ENCODE measurements around the gene ACTL10. TPM values are rescaled to one million over a fixed set of nuclear protein-coding genes. Genes with fewer than 3 reads are reported as not detected.

The ACTL10 gene
- total and polyA plus RNA-seq, 2 of the 4 experiments (the other 2 are of a cell fraction): 0.18 to 0.43 TPM

- no peak overlapping the region for H3K9ac ChIP-seq (ENCODE audit: low read depth, low read length)
- dilution Hi-C loops (cut with HindIII; ENCODE audit: low sequenced_read_pairs, unreplicated experiment) (no loop called here), intact Hi-C loops (cut with micrococcal nuclease) (no loop called here), in situ Hi-C loops (cut with MboI; ENCODE audit: low sequenced_read_pairs) (no loop called here)
- 0 out of 2 replicates have a peak, but pooled peaks cover 8% of the 10 kb centered on the region for H3K9me1 ChIP-seq (ENCODE audit: insufficient read depth, low read length)
- H4K5ac ChIP-seq (ENCODE audit: low read depth, low read length): no peak overlapping the region
- H3K56ac ChIP-seq (ENCODE audit: extremely low read depth, insufficient read depth, low read length): no peak overlapping the region
- ATAC-seq (ENCODE audit: low read depth) (peak; percentile 48; the same call in 1 of the 2 replicates), DNase-seq (no peak)
- WGBS, 2 experiments (ENCODE audit: extremely low coverage in 2 of 2, insufficient read length in 1 of 2): no CpG with 5 or more reads among the region's 2 CpGs
- no peak overlapping the region for H3K18ac ChIP-seq (ENCODE audit: low read depth, low read length)
- no peak overlapping the region for H2BK120ac ChIP-seq (ENCODE audit: low read depth, low read length)
- no peak overlapping the region for H2AK5ac ChIP-seq (ENCODE audit: low read depth, low read length)
- POLR2A ChIA-PET (ENCODE audit: unreplicated experiment): interaction anchor here (0.8 kb wide), 1 partner anchor 192 kb away, joined by 3 read pairs; no protein-coding TSS in a partner anchor
- no peak overlapping the region for H2BK15ac ChIP-seq (ENCODE audit: low read depth, low read length)
- CTCF ChIA-PET: interaction anchor here (1.0 kb wide), 1 partner anchor 14 kb away, joined by 3 read pairs; no protein-coding TSS in a partner anchor
- TF ChIP-seq RAD21 (IDR thresholded peaks at IDR 0.05; ENCODE audit: low read length): no peak
- no peak for TF ChIP-seq MAFK (IDR thresholded peaks at IDR 0.05; ENCODE audit: low read depth, low read length)
- no peak for TF ChIP-seq NFE2L2 (IDR thresholded peaks at IDR 0.05; ENCODE audit: low read depth, low read length)
- TF ChIP-seq POLR2A (IDR thresholded peaks at IDR 0.05; ENCODE audit: low read depth, low read length): no peak
- TF ChIP-seq SMC3 (IDR thresholded peaks at IDR 0.05; ENCODE audit: low read depth, low read length): no peak
- TF ChIP-seq ELK1 (IDR thresholded peaks at IDR 0.05; ENCODE audit: borderline replicate concordance, low read depth, low read length): no peak
- TF ChIP-seq CEBPB (IDR thresholded peaks at IDR 0.05; ENCODE audit: low read depth, low read length): no peak
- TF ChIP-seq CTCF (conservative IDR thresholded peaks at IDR 0.05; ENCODE audit: low read depth, low read length): no peak
- no peak for TF ChIP-seq MAZ (IDR thresholded peaks at IDR 0.05; ENCODE audit: borderline replicate concordance, low read depth, low read length)
- TF ChIP-seq RFX5 (IDR thresholded peaks at IDR 0.05; ENCODE audit: low read depth, low read length): no peak
- TF ChIP-seq CHD1 (IDR thresholded peaks at IDR 0.05; ENCODE audit: low read depth, low read length): no peak
- TF ChIP-seq RCOR1 (IDR thresholded peaks at IDR 0.05; ENCODE audit: insufficient replicate concordance, low read length): no peak
- no peak for TF ChIP-seq BHLHE40 (IDR thresholded peaks at IDR 0.05; ENCODE audit: low read depth, low read length)
- TF ChIP-seq MXI1 (IDR thresholded peaks at IDR 0.05; ENCODE audit: borderline replicate concordance, low read depth, low read length): no peak
- no peak for TF ChIP-seq FOS (IDR thresholded peaks at IDR 0.05; ENCODE audit: low read depth, low read length)
- TF ChIP-seq USF2 (IDR thresholded peaks at IDR 0.05; ENCODE audit: low read depth, low read length): no peak
- H2AK9ac ChIP-seq (replicated peaks; ENCODE audit: low read depth, low read length, poor library complexity): no peak overlapping the region
- no peak overlapping the region for H3K4me2 ChIP-seq (ENCODE audit: low read depth, low read length)
- no peak overlapping the region for H3K27ac ChIP-seq (ENCODE audit: insufficient read depth, low read length)
- peaks cover 8% of the 10 kb centered on the region; the same call in 1 of the 2 replicates for H3K36me3 ChIP-seq (ENCODE audit: control insufficient read depth, insufficient read depth, low read length)
- no peak overlapping the region for H3K23ac ChIP-seq (ENCODE audit: low read depth, low read length)
- no peaks in the 10 kb centered on the region for H3K4me1 ChIP-seq (ENCODE audit: control insufficient read depth, insufficient read depth, low read length)
- no peak overlapping the region for H4K8ac ChIP-seq (ENCODE audit: low read depth in 2 of 2, low read length in 2 of 2)
- no peak overlapping the region for H3K4me3 ChIP-seq (ENCODE audit: insufficient read depth, low read depth, low read length)
- no peaks in the 10 kb centered on the region for H3K27me3 ChIP-seq (ENCODE audit: control insufficient read depth, insufficient read depth, low read length)
- H2BK5ac ChIP-seq (ENCODE audit: low read depth, low read length, poor library complexity, severe bottlenecking): no peak overlapping the region
- 0 out of 4 replicates have a peak, but pooled peaks cover 0 to 2% of the 10 kb centered on the region in 2 experiments for H3K79me1 ChIP-seq (ENCODE audit: low read depth in 1 of 2, low read length in 2 of 2)
- H3K9me3 ChIP-seq (ENCODE audit: control insufficient read depth, insufficient read depth, low read length): no peaks in the 10 kb centered on the region
- H4K20me1 ChIP-seq (ENCODE audit: insufficient read depth, low read length): no peaks in the 10 kb centered on the region
- BruUV-seq (replicated peaks): no TSS peak
- H3K14ac ChIP-seq (replicated peaks; ENCODE audit: low read depth, low read length): no peak overlapping the region
- no peak overlapping the region for H2BK20ac ChIP-seq (ENCODE audit: low read depth, low read length)
- no peak overlapping the region for H2AFZ ChIP-seq (replicated peaks; ENCODE audit: low read length, poor library complexity)
- H4K91ac ChIP-seq (ENCODE audit: insufficient read depth, low read depth, low read length): no peak overlapping the region
- H3K4ac ChIP-seq (ENCODE audit: low read depth, low read length): no peak overlapping the region
Observed at GRCh38 chr20:33709398-33709797, 42.7 kb downstream of the ACTL10 start.
